Left ventricle myocardium inferior (tissue), 1 donor: Measurements from ENCODE around the gene ACR. TPM values are rescaled to one million over a fixed set of nuclear protein-coding genes. Genes with fewer than 3 reads are reported as not detected.
"Not testable (repeated sequence)": the region's sequence is repeated elsewhere in the genome, so short reads cannot be mapped to it uniquely, and the experiment has no call there.

Source experiments
- DNase-seq: peaks from one replicate; pipeline ENCODE4 v3.0.0-alpha.2; 2020
- H3K27ac ChIP-seq: fragments of 200-600 bp; replicated peaks from 2 replicates; pipeline ENCODE4 v1.8.0; 2021
- H3K27me3 ChIP-seq: fragments of 200-600 bp; 2 replicates; pipeline ENCODE4 v1.8.0; 2021; ENCODE audit warnings: low read depth
- H3K36me3 ChIP-seq: fragments of 200-600 bp; 2 replicates; pipeline ENCODE4 v1.8.0; 2021
- H3K4me1 ChIP-seq: fragments of 200-600 bp; 2 replicates; pipeline ENCODE4 v1.8.0; 2021
- H3K4me3 ChIP-seq: fragments of 200-600 bp; 2 replicates; pipeline ENCODE4 v1.8.0; 2021; ENCODE audit warnings: mild to moderate bottlenecking, moderate library complexity
- H3K9me3 ChIP-seq: fragments of 200-600 bp; replicated peaks from 2 replicates; pipeline ENCODE4 v1.8.0; 2021
- intact Hi-C: fragments of 100-400 bp; cut with micrococcal nuclease; formaldehyde crosslinking; loops from one replicate; pipeline ENCODE4 v1.11.0; 2022
- total RNA-seq: library from RNA; stranded (reverse); fragmentation: NEBNext Ultra II Directional; extraction: Animal tissue kit (Norgen Biotek cat#: 25700); gene quantifications from one replicate; pipeline ENCODE4 v1.2.1, GENCODE V29; 2021
- TF ChIP-seq, protein P1 (sequence below): fragments of 200-600 bp; IDR thresholded peaks from 2 replicates; pipeline ENCODE4 v1.8.0; 2021; ENCODE audit warnings: antibody characterized with exemption, mild to moderate bottlenecking, borderline replicate concordance
- donor health status: DM: no; HTN: yes; CAD: no; lungs with severe emphysema.

Gene ACR
- total RNA-seq, 1 donor from 2014 or later = 0.30 TPM

DNA sequence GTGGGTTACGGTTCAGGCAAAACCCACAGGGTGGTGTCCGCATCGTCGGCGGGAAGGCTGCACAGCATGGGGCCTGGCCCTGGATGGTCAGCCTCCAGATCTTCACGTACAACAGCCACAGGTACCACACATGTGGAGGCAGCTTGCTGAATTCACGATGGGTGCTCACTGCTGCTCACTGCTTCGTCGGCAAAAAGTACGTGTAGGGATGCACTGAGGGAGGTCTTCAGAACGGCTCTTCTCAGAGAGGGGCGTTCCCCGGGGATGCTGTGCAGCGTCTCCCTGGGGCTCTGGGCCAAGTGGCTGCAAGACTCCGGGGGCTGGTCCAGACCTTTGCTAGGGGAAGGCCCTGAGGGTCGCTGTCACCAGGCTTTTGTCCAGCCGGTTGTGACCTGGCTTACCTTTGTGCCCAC lies 1.3 kb downstream of the ACR start:
- no peak overlapping the region for H3K27ac ChIP-seq
- no peaks in the 10 kb centered on the region for H3K9me3 ChIP-seq
- H3K4me1 ChIP-seq = no peaks in the 10 kb centered on the region
- H3K27me3 ChIP-seq = peaks cover 46% of the 10 kb centered on the region
- intact Hi-C loops = no loop called here
- TF ChIP-seq, protein P1, sequence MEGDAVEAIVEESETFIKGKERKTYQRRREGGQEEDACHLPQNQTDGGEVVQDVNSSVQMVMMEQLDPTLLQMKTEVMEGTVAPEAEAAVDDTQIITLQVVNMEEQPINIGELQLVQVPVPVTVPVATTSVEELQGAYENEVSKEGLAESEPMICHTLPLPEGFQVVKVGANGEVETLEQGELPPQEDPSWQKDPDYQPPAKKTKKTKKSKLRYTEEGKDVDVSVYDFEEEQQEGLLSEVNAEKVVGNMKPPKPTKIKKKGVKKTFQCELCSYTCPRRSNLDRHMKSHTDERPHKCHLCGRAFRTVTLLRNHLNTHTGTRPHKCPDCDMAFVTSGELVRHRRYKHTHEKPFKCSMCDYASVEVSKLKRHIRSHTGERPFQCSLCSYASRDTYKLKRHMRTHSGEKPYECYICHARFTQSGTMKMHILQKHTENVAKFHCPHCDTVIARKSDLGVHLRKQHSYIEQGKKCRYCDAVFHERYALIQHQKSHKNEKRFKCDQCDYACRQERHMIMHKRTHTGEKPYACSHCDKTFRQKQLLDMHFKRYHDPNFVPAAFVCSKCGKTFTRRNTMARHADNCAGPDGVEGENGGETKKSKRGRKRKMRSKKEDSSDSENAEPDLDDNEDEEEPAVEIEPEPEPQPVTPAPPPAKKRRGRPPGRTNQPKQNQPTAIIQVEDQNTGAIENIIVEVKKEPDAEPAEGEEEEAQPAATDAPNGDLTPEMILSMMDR = no peak
- no peaks in the 10 kb centered on the region for H3K36me3 ChIP-seq
- DNase-seq = no peak
- H3K4me3 ChIP-seq = no peak overlapping the region

- no peaks in the 10 kb centered on the region for H3K9me3 ChIP-seq
- H3K27me3 ChIP-seq = peaks cover 40% of the 10 kb centered on the region
- TF ChIP-seq, protein P1 = no peak
- no peak overlapping the region for H3K27ac ChIP-seq
- no peak overlapping the region for H3K4me3 ChIP-seq
- intact Hi-C loops = no loop called here
- no peak for DNase-seq
- H3K36me3 ChIP-seq = no peaks in the 10 kb centered on the region
- H3K4me1 ChIP-seq = no peaks in the 10 kb centered on the region
Measured at GRCh38 chr22:50739894-50740293, 1.9 kb downstream of the ACR start.

- intact Hi-C loops = not testable (repeated sequence)
Measured at GRCh38 chr22:50740714-50741113, 2.7 kb downstream of the ACR start.

DNA sequence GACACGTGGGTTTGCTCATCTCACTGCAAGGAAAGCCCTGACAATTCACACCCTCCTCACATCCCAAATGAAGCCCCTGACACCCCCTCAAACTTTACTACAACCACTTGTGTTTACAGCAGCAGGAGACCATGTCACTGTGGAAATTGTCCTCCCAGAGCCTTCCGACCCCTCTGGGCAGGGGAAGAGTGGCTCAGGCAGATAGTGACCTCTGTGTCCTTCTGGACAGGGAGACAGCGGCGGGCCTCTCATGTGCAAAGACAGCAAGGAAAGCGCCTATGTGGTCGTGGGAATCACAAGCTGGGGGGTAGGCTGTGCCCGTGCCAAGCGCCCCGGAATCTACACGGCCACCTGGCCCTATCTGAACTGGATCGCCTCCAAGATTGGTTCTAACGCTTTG lies 6.4 kb downstream of the ACR start:
- H3K27ac ChIP-seq, H3K4me3 ChIP-seq, intact Hi-C loops, H3K36me3 ChIP-seq, H3K9me3 ChIP-seq, H3K27me3 ChIP-seq, DNase-seq, H3K4me1 ChIP-seq: not testable (repeated sequence)

More at GRCh38 chr22:50740714-50741113, 2.7 kb downstream of the ACR start:
- not testable (repeated sequence) for H3K4me3 ChIP-seq, H3K36me3 ChIP-seq, H3K4me1 ChIP-seq, DNase-seq, H3K27ac ChIP-seq, H3K9me3 ChIP-seq
- H3K27me3 ChIP-seq = peaks cover 31% of the 10 kb centered on the region

GRCh38 chr22:50747521-50747920 lies 9.5 kb downstream of the ACR start:
- DNase-seq, H3K9me3 ChIP-seq, H3K27ac ChIP-seq, H3K36me3 ChIP-seq, H3K4me3 ChIP-seq, H3K27me3 ChIP-seq, intact Hi-C loops, H3K4me1 ChIP-seq: not testable (repeated sequence)

DNA sequence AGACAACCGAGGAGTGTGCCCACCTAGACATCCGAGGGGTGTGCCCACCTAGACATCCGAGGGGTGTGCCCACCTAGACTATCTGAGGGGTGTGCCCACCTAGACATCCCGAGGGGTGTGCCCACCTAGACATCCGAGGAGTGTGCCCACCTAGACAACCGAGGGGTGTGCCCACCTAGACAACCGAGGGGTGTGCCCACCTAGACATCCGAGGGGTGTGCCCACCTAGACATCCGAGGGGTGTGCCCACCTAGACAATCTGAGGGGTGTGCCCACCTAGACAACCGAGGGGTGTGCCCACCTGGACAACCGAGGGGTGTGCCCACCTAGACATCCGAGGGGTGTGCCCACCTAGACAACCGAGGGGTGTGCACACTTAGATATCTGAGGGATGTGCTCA lies 10.6 kb downstream of the ACR start:
- H3K9me3 ChIP-seq, intact Hi-C loops, H3K27ac ChIP-seq, H3K27me3 ChIP-seq, H3K4me1 ChIP-seq, DNase-seq, H3K36me3 ChIP-seq, H3K4me3 ChIP-seq: not testable (repeated sequence)

DNA sequence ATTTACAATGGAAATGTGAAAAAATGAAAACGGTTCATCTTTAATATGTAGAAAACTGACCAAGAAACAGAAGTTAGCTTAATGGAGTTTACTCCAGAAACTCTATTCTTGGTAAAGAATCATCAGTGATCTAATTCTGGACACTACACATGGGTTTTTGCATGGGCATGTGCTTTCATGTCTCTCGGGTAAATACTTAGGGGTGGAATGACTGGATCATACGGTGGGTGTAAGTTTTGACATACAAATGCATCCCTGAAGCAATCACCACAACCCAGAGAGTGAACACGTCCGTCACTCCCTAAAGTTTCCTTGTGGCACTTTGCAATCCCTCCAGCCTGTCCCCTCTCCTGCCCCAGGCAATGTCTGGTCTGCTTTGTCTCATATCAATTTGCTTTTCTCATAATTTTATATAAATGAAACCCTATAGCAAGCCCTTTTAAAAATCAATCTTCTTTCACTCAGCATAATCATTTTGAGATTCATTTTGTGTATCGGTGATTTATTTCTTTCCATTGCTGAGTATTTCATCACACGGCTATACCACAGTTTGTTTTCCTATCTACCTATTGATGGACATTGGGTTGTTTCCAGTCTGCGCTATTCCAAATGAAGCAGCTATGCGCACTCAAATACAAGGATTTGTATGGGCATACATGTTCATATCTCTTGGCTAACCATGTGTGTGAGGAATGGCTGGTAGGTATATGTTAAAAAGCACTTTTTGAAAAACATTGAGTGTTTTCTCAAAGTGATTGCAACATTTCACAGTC lies 11.5 kb downstream of the ACR start:
- not testable (repeated sequence) for H3K9me3 ChIP-seq, DNase-seq

DNA sequence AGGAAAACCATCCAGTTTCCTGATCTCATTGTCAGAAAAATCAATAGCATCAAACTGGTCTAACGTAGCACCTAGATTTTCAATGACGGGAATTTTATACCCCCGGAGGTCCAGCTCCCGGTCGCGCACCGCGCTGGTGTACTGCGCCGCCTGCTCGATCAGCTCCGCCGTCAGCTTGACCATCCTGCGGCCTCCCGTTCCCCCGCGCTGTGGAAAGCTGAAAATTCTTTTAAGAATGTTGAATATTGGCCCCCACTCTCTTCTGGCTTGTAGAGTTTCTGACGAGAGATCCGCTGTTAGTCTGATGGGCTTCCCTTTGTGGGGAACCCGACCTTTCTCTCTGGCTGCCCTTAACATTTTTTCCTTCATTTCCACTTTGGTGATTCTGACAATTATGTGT lies 17.2 kb downstream of the ACR start:
- DNase-seq, H3K9me3 ChIP-seq, H3K4me3 ChIP-seq, H3K27me3 ChIP-seq, H3K36me3 ChIP-seq, H3K27ac ChIP-seq, intact Hi-C loops: not testable (repeated sequence)
- peaks cover 13% of the 10 kb centered on the region for H3K4me1 ChIP-seq

More for the DNA sequence above, 11.5 kb downstream of the ACR start:
- H3K36me3 ChIP-seq, H3K4me1 ChIP-seq, H3K27me3 ChIP-seq, intact Hi-C loops, H3K27ac ChIP-seq, H3K4me3 ChIP-seq: not testable (repeated sequence)

- H3K27ac ChIP-seq, intact Hi-C loops, DNase-seq, H3K27me3 ChIP-seq, H3K36me3 ChIP-seq, H3K9me3 ChIP-seq: not testable (repeated sequence)
- peak overlapping the region; percentile 72 for H3K4me3 ChIP-seq
- peaks cover 13% of the 10 kb centered on the region for H3K4me1 ChIP-seq
Measured at GRCh38 chr22:50756406-50756805, 18.4 kb downstream of the ACR start.
